Erythroblast (primary cell): ENCODE measurements around the gene CLDN17.

Experiments
- DNase-seq, 2 experiments: peaks; one replicate each; lab custom pipeline; 2025; lab: John Stamatoyannopoulos, UW
- GATA1 ChIP-seq: IDR thresholded peaks from 2 replicates; pipeline ENCODE4 v1.6.1; 2011; ENCODE audit warnings: low read depth, mild to moderate bottlenecking, control low read depth, low read length, moderate library complexity
- POLR2A ChIP-seq: IDR thresholded peaks from 2 replicates; pipeline ENCODE4 v1.6.1; 2011; ENCODE audit warnings: mild to moderate bottlenecking, low read length

CLDN17 gene

DNA sequence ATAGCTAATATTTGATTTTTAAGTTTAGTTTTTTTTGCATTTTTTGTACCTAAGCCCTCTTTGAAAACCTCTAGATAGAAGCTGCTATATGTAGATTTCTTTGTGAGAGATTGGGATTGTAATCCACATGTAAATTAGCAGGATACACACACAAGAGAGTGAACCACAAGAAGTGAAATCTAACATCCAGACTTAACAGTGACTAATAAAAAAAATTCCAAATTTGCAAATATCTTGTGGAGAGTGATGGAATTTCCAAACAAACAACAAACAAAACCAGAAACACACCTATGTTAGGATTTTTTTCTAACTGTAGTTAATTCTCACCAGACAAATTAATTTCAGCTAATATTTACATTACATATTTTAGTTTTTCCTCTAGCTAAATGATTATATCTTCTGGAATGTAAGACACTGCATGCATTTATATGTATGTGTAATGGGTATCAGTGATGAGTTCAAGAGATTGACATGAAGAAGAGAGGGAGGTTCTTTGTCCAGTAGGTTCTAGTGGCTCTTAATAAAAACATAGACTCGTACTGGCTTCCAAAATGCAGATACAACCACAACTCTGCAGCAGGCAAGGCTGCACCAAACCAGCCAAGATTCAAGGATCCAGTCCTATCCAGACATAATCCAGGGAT, 12.8 kb downstream of the CLDN17 start:
- DNase-seq = no peak
- TF ChIP-seq GATA1 = no peak
- TF ChIP-seq POLR2A = no peak

DNA sequence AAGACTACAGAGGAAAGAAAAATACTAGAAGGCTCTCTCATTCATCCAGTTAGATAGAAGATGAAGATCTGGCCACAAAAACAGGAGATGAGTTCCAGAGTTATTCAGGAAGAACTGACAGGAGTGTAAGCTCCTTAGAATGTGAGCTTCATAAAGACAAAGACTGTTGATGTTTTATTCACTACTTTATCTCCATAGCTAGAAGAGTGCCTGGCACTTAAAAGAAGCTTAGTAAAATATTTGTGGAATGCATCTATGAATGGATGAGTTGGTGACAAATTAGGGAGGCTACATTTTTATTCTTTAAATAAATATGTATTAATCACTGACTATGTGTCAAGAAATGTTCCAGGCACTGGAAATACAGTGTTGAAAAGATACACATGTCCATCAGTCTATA, 13.8 kb downstream of the CLDN17 start:
- TF ChIP-seq POLR2A = no peak
- no peak for TF ChIP-seq GATA1
- DNase-seq = no peak

- no peak for TF ChIP-seq POLR2A
- TF ChIP-seq GATA1 = no peak
- no peak for DNase-seq
Measured at GRCh38 chr21:30148906-30149305, 17.7 kb downstream of the CLDN17 start.

DNA sequence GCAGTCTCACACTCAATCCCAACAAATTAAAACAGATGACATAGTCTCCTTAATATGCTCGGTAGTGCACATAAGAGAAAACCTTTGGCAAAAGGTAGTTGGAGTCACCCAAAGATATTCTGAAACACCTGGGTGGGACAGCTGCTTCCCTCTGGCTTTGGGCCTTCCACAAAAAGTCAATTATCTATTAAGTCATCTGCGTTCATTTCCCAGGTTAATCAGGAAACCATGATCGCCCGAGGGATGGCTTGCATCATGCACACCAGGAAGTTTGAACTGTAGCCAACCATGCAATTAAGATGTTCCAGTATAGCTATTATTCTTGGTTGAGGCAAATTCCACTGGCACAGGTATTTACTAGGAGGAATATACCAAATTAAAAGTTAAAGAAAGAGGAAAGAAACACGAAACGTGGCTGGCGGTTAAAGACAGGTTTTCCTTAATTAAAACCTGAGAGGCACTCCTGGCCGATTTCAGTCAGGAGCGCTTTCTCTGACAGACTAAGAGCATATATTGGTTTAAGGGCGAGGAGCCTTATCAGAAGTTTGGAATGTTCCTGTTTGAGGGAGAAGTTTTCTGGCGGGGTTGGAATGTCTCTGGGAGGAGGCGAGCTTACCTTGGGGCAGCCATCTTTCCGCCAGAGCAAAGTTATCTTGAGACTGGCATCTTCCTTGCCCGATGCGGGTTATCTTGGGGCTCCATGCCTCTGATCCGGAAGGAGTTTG, 19.9 kb downstream of the CLDN17 start:
- no peak for DNase-seq
- TF ChIP-seq GATA1 (no peak), POLR2A (no peak)

GRCh38 chr21:30138483-30138882, 28.1 kb downstream of the CLDN17 start:
- DNase-seq = no peak
- no peak for TF ChIP-seq POLR2A
- no peak for TF ChIP-seq GATA1

DNA sequence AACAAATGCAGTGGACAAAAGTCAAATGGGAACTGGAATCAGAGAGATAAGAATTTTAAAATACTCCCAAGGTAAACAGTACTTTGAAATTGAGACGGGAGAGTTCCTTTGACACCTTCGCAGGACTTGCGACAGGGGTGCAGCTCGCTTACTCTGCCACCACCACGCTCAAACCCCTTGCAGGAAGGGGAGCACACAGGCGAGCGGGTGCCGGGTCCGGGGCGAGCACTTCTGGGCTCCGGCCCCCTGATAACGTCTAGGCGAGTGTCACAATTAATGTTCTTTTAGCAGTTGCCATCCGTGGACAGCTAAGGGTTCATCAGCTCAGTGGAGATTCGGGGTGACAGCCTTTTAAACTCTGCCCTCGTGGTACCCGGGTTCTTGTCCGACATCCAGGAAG, 37.4 kb downstream of the CLDN17 start:
- no peak for TF ChIP-seq GATA1
- TF ChIP-seq POLR2A = no peak
- no peak for DNase-seq

GRCh38 chr21:30126576-30126975, 40.0 kb downstream of the CLDN17 start:
- no peak for DNase-seq
- no peak for TF ChIP-seq GATA1
- TF ChIP-seq POLR2A = no peak

- no peak for TF ChIP-seq GATA1
- TF ChIP-seq POLR2A = no peak
Measured at GRCh38 chr21:30117631-30118030, 49.0 kb downstream of the CLDN17 start.

GRCh38 chr21:30116479-30116878, 50.1 kb downstream of the CLDN17 start:
- no peak for DNase-seq
- TF ChIP-seq GATA1 (no peak), POLR2A (no peak)

More at GRCh38 chr21:30117631-30118030, 49.0 kb downstream of the CLDN17 start:
- no peak for DNase-seq
